Large intestine (tissue), 3 donors: ENCODE results near the gene HTT-AS. TPM values are rescaled to one million over a fixed set of nuclear protein-coding genes. Genes with fewer than 3 reads are reported as not detected.
A peak's percentile ranks its signal among the peaks of the same experiment; 100 is the strongest.

Experiments
- DNase-seq, 2 donors: peaks; one replicate each; pipeline versions ENCODE4 v3.0.0 to v3.0.0-alpha.2; 2013
- H3K27ac ChIP-seq: one replicate; pipeline ENCODE4 v1.5.1; 2013; ENCODE audit warnings: low read length
- H3K27me3 ChIP-seq: 2 replicates; pipeline ENCODE4 v1.6.1; 2013; ENCODE audit warnings: low read length; ENCODE audit not compliant: control insufficient read depth, insufficient read depth
- H3K36me3 ChIP-seq: 2 replicates; pipeline ENCODE4 v1.6.1; 2013; ENCODE audit warnings: low read length; ENCODE audit not compliant: control insufficient read depth, insufficient read depth
- H3K4me1 ChIP-seq: one replicate; pipeline ENCODE4 v1.6.1; 2013; ENCODE audit warnings: low read length; ENCODE audit not compliant: control insufficient read depth, insufficient read depth
- H3K4me3 ChIP-seq: one replicate; pipeline ENCODE4 v1.5.1; 2013; ENCODE audit warnings: low read length
- H3K9me3 ChIP-seq: one replicate; pipeline ENCODE4 v1.6.1; 2013; ENCODE audit warnings: mild to moderate bottlenecking, low read depth, low read length, moderate library complexity; ENCODE audit not compliant: control insufficient read depth
- WGBS: methylation state at CpG from one replicate; pipeline ENCODE4 v1.1.5; 2013; ENCODE audit warnings: low lambda C conversion rate; ENCODE audit not compliant: insufficient coverage; 5-methylcytosine and 5-hydroxymethylcytosine counted together
- polyA plus RNA-seq: library from polyadenylated mRNA; unstranded; fragments of 120-200 nt; gene quantifications from one replicate; pipeline ENCODE4 v1.2.1, GENCODE V29; 2013

Gene HTT-AS
- polyA plus RNA-seq, 1 donor = not detected

DNA sequence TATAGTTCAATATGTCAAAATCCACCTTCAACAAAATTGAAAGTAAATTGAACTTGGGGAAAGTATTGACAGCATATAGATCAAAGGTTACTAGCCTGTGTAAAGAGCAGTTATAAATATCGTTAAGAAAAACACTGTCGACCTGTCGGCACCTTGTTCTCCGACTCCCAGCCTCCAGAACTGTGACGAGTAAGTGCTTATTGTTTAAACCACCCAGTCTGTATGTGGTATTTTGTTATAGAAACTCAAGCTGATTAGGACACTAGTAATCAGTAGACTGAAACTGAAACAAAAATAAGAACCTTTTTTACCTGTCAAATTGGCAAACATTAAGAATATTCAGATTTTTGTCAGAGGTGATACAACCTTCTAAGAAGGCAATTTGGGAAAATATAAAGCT, 17.1 kb upstream of the HTT-AS start:
- H3K9me3 ChIP-seq = peaks cover 4% of the 10 kb centered on the region
- peaks cover 3% of the 10 kb centered on the region for H3K4me1 ChIP-seq
- H3K36me3 ChIP-seq = peaks cover 16% of the 10 kb centered on the region
- no peak overlapping the region for H3K27ac ChIP-seq
- no CpG with 5 or more reads among the region's 5 CpGs for WGBS
- DNase-seq = peak; percentile 31 to 57
- no peak overlapping the region for H3K4me3 ChIP-seq
- H3K27me3 ChIP-seq = no peaks in the 10 kb centered on the region

DNA sequence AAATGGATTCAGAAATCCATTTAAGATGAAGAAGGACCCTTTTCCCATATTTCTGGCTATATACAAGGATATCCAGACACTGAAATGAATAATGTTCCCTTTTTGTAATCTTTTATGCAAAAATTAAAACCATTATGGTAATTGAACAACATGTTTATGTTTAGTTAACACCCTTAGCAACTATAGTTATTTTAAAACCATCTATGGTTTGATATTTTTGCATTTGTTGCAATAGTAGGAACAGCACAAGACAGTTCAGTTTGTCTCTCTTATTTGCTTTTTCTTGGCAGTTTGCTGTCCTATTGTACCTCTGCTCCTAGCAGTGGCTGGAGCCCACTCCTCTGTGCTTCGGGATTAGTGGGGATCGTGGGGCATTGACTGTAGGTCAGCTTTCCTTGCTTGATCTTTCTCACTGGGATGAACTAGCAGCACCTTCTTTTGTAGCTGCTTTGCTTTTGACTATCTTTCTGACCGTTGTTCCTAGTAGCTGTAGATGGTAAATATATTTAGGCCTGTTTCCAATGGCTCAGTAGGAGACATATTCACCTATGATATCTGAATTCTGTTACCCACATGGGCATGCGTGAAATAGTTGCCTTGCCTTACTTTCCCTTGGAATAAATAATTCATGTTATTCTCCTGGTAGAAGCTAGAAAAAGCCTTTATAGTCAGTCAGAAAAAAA, 12.9 kb upstream of the HTT-AS start:
- 82% methylated on average over 2 of the region's 4 CpGs for WGBS
- no peaks in the 10 kb centered on the region for H3K27me3 ChIP-seq
- H3K4me3 ChIP-seq = no peak overlapping the region
- no peak for DNase-seq
- H3K4me1 ChIP-seq = peaks cover 8% of the 10 kb centered on the region
- no peaks in the 10 kb centered on the region for H3K9me3 ChIP-seq
- no peak overlapping the region for H3K27ac ChIP-seq
- peaks cover 7% of the 10 kb centered on the region for H3K36me3 ChIP-seq

DNA sequence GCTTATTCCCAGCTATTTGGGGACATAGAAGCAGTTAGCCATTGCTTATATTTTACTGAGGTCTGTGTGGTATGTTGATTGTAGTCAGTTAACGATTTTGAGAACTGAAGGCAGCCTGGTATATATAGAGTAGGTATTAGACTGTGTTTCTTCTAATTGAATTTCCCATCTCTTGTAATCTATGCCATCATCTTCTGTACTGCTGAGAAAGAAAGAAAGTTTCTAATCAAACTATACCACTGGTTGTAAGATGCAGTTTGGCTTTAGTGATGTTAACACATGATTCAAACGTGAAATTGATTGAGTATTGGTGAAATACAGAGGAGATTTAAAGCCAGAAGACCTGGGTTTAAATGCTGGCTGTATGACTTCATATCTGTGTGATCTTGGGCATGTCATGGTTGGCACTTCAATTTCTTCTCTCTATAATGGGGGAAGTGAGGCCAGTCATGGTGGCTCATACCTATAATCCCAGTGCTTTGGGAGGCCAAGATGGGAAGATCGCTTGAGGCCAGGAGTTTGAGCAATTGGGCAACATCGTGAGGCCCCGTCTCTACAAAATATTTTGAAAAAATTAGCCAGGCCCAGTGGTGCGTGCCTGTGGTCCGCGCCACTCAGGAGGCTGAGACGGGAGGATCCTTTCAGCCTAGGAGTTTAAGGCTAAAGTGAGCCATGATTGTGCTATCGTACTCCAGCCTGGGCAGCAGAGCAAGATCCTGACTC, 11.8 kb upstream of the HTT-AS start:
- WGBS = 100% methylated on average over 2 of the region's 10 CpGs
- no peaks in the 10 kb centered on the region for H3K27me3 ChIP-seq
- DNase-seq = no peak
- peaks cover 7% of the 10 kb centered on the region for H3K36me3 ChIP-seq
- no peak overlapping the region for H3K4me3 ChIP-seq
- no peak overlapping the region for H3K27ac ChIP-seq
- H3K4me1 ChIP-seq = peaks cover 8% of the 10 kb centered on the region
- H3K9me3 ChIP-seq = no peaks in the 10 kb centered on the region

DNA sequence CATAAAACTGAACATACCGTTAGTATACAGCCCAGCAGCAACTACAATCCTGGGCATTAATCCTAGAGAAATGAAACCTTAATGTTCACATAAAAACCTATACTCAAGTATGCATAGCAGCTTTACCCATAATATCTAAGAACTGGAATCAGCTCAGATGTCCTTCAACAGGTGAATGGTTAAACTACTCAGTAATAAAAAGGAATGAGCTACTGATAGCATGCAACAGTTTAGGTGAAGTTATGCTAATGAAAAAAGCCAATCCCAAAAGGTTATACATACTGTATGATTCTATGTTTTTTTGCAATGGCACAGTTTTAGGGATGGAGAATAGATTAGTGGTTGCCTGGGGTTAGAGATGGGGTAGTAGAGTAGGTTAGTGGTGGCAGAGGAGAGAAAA, 9.4 kb upstream of the HTT-AS start:
- DNase-seq = peak in 1 of 2 donors; percentile 21
- Histone ChIP-seq H3K9me3 (no peaks in the 10 kb centered on the region), H3K27ac (no peak overlapping the region), H3K4me3 (no peak overlapping the region), H3K27me3 (no peaks in the 10 kb centered on the region), H3K4me1 (peaks cover 8% of the 10 kb centered on the region), H3K36me3 (peaks cover 4% of the 10 kb centered on the region)
- WGBS = no CpG with 5 or more reads among the region's 1 CpG

DNA sequence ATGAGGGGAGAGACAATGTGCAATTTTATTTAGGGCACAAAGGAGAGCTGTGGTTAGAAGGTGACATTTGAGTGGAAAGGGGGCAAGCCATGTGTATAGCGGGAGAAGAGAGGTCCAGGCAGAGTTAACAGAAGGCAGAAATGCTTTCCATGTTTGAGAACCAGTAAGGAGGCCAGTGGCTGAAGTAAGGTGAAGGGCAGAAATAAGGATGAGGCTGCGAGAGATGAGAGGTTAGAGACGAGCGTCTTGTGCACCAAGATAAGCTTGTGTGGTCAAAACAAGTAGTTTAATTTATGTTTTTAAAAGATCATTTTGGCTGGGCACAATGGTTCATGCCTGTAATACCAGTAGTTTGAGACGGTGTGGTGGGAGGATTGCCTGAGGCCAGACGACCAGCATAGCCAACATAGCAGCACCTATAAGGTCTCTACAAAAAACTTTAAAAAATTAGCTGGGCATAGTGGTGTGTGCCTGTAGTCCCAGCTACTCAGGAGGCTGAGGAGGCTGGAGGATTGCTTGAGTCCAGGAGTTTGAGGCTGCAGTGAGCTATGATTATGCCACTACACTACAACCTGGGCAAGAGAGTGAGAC, 8.7 kb upstream of the HTT-AS start:
- Histone ChIP-seq H3K4me3 (no peak overlapping the region), H3K36me3 (peaks cover 4% of the 10 kb centered on the region), H3K27me3 (no peaks in the 10 kb centered on the region), H3K4me1 (peaks cover 8% of the 10 kb centered on the region), H3K9me3 (no peaks in the 10 kb centered on the region), H3K27ac (no peak overlapping the region)
- WGBS = 78% methylated on average over 4 of the region's 6 CpGs
- no peak for DNase-seq

DNA sequence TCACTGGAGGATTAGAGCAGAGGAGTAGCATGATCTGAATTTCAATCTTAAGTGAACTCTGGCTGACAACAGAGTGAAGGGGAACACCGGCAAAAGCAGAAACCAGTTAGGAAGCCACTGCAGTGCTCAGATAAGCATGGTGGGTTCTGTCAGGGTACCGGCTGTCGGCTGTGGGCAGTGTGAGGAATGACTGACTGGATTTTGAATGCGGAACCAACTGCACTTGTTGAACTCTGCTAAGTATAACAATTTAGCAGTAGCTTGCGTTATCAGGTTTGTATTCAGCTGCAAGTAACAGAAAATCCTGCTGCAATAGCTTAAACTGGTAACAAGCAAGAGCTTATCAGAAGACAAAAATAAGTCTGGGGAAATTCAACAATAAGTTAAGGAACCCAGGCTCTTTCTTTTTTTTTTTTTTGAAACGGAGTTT, 5.4 kb upstream of the HTT-AS start:
- 80% methylated on average over 1 of the region's 6 CpGs for WGBS
- Histone ChIP-seq H3K36me3 (no peaks in the 10 kb centered on the region), H3K27ac (no peak overlapping the region), H3K9me3 (no peaks in the 10 kb centered on the region), H3K4me1 (peaks cover 12% of the 10 kb centered on the region), H3K27me3 (no peaks in the 10 kb centered on the region), H3K4me3 (no peak overlapping the region)
- no peak for DNase-seq

DNA sequence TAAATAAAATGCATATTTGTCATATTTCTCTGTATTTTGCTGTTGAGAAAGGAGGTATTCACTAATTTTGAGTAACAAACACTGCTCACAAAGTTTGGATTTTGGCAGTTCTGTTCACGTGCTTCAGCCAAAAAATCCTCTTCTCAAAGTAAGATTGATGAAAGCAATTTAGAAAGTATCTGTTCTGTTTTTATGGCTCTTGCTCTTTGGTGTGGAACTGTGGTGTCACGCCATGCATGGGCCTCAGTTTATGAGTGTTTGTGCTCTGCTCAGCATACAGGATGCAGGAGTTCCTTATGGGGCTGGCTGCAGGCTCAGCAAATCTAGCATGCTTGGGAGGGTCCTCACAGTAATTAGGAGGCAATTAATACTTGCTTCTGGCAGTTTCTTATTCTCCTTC, 3.5 kb upstream of the HTT-AS start:
- H3K9me3 ChIP-seq = no peaks in the 10 kb centered on the region
- H3K4me1 ChIP-seq = peaks cover 17% of the 10 kb centered on the region
- no peaks in the 10 kb centered on the region for H3K27me3 ChIP-seq
- H3K4me3 ChIP-seq = no peak overlapping the region
- H3K36me3 ChIP-seq = no peaks in the 10 kb centered on the region
- H3K27ac ChIP-seq = no peak overlapping the region
- no CpG with 5 or more reads among the region's 2 CpGs for WGBS
- peak in 1 of 2 donors; percentile 44 for DNase-seq

DNA sequence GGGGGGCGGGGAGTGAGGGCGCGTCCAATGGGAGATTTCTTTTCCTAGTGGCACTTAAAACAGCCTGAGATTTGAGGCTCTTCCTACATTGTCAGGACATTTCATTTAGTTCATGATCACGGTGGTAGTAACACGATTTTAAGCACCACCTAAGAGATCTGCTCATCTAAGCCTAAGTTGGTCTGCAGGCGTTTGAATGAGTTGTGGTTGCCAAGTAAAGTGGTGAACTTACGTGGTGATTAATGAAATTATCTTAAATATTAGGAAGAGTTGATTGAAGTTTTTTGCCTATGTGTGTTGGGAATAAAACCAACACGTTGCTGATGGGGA, 1.3 kb upstream of the HTT-AS start:
- no peak for DNase-seq
- H3K9me3 ChIP-seq = no peaks in the 10 kb centered on the region
- no peaks in the 10 kb centered on the region for H3K27me3 ChIP-seq
- H3K4me1 ChIP-seq = peaks cover 17% of the 10 kb centered on the region
- no peaks in the 10 kb centered on the region for H3K36me3 ChIP-seq
- H3K4me3 ChIP-seq = peak overlapping the region; percentile 80
- H3K27ac ChIP-seq = peak overlapping the region; percentile 99
- WGBS = no CpG with 5 or more reads among the region's 8 CpGs

DNA sequence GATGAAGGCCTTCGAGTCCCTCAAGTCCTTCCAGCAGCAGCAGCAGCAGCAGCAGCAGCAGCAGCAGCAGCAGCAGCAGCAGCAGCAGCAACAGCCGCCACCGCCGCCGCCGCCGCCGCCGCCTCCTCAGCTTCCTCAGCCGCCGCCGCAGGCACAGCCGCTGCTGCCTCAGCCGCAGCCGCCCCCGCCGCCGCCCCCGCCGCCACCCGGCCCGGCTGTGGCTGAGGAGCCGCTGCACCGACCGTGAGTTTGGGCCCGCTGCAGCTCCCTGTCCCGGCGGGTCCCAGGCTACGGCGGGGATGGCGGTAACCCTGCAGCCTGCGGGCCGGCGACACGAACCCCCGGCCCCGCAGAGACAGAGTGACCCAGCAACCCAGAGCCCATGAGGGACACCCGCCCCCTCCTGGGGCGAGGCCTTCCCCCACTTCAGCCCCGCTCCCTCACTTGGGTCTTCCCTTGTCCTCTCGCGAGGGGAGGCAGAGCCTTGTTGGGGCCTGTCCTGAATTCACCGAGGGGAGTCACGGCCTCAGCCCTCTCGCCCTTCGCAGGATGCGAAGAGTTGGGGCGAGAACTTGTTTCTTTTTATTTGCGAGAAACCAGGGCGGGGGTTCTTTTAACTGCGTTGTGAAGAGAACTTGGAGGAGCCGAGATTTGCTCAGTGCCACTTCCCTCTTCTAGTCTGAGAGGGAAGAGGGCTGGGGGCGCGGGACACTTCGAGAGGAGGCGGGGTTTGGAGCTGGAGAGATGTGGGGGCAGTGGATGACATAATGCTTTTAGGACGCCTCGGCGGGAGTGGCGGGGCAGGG, 711 bp upstream of the HTT-AS start:
- H3K4me3 ChIP-seq = peak overlapping the region; percentile 80
- H3K4me1 ChIP-seq = peaks cover 17% of the 10 kb centered on the region
- DNase-seq = peak; percentile 70 to 77
- H3K27ac ChIP-seq = peak overlapping the region; percentile 99
- no peaks in the 10 kb centered on the region for H3K27me3 ChIP-seq
- WGBS = no CpG with 5 or more reads among the region's 60 CpGs
- no peaks in the 10 kb centered on the region for H3K36me3 ChIP-seq
- no peaks in the 10 kb centered on the region for H3K9me3 ChIP-seq
